Activated CD4-positive, alpha-beta T cell treated with anti-CD3 and anti-CD28 coated beads for 4 hours (primary cell): Measurements from ENCODE around the gene PSME4.
"Not testable (repeated sequence)": the region's sequence is repeated elsewhere in the genome, so short reads cannot be mapped to it uniquely, and the experiment has no call there.

Experiments used
- DNase-seq, 2 donors: peaks; one replicate each; pipeline ENCODE4 v3.0.0-alpha.2; 2020

Gene PSME4

DNA sequence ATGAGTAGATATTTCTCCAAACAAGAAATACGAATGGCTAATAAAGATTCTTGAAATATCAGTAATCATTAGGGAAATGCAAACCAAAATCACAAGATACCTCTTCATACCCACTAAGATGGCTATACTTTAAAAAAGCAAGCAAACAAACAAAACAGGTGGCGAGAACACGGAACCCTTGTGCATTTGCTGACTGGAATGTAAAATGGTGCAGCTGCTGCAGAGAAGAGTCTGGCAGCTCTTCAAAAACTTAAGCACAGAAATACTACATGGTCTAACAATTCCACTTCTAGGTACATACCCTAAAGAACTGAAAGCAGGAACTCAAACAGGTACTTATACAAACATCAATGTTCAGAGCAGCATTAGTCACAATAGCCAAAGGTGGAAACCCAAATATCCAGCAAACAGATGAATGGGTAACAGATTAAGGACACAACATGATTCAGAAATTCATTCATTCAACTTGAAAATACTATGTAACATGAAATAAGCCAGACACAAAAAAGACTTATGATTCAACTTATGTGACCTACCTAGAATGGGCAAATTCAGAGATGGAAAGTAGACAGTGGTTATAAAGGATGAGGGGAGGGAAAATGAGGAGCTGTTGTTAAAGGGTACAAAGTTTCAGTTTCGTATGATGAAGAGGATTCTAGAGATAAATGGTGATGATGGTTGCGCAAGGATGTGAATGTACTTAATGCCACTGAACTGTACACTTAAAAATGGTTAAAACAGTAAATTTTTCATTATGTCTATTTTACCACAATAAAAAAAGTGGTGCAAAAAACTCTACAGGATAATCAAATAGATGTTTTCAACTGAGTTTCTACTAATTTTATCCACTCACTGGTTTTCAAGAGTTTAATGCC, 84.2 kb downstream of the PSME4 start:
- DNase-seq, result no peak

DNA sequence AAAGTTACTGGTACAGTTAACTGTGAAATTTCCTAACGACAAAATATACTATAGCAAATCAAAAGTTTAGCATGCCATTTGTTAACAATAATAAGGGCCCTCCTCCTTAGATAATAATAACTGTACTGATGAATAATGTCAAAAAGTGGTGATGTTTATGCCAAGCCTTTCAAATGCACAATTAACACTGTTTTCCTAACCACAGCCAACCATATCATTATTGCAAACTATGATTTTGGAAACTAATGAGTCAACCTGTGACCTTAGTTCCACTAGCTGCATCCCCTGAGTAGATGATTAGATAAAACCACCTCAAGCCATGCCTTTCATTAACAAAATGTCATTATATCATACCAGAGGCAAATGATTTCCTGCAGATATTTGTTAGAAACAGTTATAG, 85.9 kb downstream of the PSME4 start:
- no peak for DNase-seq

- DNase-seq, result no peak
Observed at GRCh38 chr2:53881986-53882385, 88.8 kb downstream of the PSME4 start.

GRCh38 chr2:53881360-53881759, 89.4 kb downstream of the PSME4 start:
- DNase-seq, result no peak

- no peak for DNase-seq
Observed at GRCh38 chr2:53880756-53881155, 90.0 kb downstream of the PSME4 start.

DNA sequence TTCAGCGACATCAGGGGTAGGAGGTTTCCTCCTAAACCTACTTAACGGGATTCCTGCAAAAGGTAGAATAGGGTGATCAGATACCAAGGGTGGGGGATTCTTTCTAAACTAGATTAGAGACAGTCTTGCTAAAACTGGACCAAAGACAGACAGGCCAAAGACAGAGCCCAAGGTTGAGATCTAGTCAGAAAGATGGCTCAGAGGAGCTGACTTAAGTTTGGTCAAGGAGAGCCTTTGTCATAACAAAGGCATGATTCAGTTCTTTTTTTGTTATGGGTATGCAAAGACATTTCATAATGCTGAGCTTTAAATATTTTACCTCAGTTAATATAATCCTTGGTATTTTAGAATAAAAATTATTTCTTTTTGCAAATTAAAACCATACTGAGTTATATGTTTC, 93.2 kb downstream of the PSME4 start:
- no peak for DNase-seq

DNA sequence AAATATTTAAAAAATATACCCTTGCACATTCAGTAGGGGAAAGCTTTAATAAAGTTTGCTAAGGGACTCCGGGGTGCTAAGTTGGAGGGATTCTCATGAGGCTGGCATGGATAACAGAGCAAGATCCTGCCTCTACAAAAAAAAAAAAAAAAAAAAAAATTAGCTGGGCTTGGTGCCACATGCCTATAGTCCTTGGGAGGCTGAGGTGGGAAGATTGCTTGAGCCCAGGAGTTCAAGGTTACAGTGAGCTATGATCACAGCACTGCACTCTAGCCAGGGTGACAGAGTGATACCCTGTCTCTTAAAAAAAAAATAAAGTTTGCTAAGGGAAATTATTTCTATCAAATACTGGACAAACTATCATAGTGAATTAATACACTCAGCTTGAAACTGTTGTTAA, 93.7 kb downstream of the PSME4 start:
- DNase-seq, result no peak

DNA sequence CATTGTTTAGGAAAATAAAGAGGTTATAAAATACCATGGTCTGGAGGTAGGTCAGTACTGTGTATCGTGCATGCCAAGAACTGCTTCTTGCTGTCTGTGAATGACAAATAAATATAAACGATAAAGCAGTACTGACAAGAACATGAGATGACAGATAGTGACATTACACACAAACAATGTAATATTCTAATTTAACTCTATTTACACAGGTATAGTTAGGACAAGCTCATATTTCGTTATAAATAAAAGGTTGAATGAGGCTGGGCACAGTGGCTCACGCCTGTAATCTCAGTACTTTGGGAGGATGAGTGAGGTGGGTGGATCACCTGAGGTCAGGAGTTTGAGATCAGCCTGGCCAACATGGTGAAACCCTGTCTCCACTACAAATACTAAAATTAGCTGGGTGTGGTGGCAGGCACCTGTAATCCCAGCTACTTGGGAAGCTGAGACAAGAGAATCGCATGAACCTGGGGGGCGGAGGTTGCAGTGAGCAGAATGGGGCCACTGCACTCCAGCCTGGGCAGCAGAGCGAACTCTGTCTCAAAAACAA, 96.3 kb downstream of the PSME4 start:
- DNase-seq, result no peak

DNA sequence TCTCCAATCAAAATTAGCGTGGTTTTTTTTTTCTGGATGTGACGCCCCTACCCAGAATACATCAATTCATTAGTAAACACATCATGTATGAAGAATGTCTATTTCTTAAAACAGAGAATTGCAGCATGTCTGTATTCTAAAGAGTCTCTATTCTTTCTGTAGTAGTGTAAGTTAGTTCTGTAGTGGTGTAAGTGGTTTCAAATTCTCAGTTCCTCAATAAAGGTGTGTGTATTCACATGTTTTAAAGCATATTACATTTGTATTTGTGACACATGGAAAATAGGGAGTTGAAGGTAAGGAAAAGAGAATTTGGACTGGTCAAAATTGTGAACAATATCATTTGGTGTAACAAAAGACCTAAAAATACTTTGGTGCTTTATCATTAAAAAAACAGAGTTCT, 103.0 kb downstream of the PSME4 start:
- no peak for DNase-seq

- DNase-seq, result no peak
Observed at GRCh38 chr2:53867169-53867568, 103.6 kb downstream of the PSME4 start.

DNA sequence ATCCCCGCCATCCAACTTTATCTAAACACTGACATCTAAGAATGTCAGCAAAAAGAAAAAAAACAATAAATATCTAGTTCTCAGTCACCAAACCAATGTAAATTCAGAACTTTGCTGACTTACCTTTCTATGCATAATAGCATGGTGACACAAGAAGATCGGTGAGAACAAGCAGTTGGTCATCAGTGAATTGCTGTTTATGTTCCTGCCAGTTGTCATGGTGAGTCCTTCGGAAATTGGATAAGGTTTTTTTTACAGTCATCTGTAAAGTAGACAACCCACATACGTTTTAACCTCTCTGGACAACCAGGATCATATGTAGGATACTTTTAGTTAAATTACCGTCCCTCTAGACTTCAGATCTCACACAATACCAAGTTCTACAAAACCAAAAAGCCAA, 104.8 kb downstream of the PSME4 start:
- DNase-seq, result no peak

DNA sequence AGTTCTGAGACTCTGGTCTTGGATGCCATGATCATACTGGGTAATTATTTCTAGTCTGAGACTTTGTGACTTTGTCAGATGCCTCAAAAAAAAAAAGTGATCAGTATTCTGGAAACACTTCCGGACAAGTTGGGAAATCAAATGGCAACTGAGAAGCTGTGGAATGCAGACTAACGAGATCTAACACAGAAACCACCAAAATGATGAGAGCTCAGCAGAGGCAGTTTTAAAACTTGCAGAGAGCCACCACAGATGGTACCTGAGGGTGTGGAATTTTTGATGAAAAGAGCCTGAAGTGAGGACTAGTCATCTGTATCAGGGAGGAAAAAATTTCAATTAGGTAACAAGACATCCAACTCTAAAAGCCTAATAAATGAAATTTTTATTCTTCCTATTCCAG, 105.5 kb downstream of the PSME4 start:
- no peak for DNase-seq

- DNase-seq, result no peak
Observed at GRCh38 chr2:53863538-53864227, 107.1 kb downstream of the PSME4 start.

- no peak for DNase-seq
Observed at GRCh38 chr2:53861824-53862223, 109.0 kb downstream of the PSME4 start.

DNA sequence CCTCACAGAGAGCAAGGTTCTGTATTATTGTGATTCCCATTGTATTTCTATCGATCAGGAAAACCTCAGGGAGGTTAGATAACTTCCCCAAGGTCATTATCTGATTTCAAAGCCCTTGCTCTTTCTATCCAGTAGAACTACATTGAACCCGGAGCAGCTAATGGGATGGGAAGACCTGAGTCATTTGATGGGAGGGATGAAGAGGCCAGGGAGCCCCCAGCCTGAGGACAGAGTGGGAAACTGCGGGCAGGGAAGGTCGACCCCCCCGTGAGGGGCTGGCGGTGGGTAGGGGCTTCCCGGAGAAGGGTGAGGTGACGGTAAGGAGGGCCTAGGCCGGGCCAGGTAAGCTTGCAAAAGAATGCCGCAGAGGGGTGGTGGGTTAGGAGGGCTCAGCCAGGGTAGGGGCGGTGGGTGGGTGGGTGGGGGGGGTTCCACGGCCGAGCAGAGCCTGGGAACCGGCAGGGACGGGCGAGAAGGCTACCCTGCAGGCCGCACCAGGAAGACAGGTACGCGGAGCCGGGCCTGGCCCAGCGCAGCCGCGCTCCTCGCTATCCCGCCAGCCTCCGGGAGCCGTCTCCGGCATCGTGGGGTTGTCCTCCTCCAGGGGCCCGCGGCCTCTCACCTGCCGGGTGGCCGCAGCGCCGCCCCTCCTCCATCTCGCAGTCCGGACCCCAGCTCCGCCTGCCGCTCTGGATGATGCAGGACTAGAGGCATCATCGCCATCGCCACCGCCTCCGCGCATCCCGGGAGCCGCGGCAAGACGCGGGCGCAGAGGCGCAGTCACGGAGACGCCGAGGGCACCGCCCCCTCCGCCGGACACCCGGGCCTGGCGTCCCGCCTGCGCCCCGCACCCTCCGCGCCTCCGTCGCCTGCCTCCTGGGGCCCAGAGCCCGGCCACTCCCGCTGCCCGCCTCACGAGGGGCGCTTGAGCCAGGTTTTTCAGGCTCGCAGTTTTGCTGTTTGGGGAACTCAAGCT, 111.3 kb downstream of the PSME4 start, which contains the start of gene GPR75:
Gene GPR75, minus strand, starts transcription at position 762 of the 976 bp plus-strand sequence. CDS start 5,211 bp downstream, outside the sequence.
- no peak for DNase-seq

DNA sequence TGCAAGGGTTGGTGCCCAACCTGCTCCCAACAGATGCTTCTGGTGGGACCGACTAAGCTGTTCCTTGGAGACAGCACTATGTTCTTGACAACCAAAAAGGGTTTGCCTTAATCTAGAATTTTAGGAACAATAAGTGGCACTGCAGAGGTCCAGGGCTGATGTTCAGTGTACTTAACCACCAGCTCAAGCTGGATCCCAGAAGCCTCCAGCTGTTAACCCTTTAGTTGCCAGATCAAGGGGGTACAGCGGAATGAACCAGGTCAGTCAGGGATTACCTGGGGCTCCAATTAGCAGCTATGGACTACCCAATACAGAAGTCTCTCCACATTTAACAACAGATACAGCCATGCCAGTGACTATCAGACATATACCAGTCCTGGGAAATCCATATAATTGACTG, 114.5 kb downstream of the PSME4 start:
- DNase-seq, result no peak

DNA sequence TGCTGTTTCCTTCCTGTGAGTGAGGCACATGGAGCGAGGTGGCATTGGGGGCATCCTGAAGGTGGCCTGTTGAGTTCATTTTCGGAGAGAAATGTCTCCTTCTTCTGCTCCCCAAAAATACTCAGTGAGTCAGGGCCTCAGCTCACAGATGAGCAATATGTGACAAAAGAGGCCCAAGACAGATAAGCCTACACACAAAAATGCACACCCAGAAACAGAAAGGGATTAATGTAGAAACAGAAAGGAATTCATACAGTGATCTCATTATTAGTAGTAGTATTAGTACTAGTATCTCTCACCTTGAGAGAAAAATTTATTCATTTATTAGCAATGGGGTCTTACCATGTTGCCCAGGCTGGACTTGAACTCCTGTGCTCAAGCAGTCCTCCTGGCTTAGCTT, 116.1 kb downstream of the PSME4 start:
- DNase-seq, result no peak

DNA sequence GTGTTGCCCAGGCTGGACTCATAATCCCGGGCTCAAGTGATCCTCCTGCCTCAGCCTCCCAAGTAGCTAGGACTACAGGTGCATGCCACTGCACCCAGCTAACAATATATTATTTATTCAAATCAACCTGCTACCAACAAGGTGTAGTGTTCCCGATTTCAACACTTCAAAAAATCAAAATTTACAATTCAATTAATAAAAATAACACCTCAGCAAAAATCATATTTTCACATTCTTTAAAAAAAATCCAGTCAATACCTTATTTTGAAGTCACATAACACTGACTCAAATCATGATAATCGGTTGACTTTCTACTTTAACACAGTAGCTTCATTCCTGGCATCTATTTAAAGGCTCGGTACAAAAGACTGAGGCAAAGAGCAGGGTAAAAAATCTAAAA, 118.3 kb downstream of the PSME4 start:
- DNase-seq, result no peak

- not testable (repeated sequence) for DNase-seq
Observed at GRCh38 chr2:53851052-53851757, 119.6 kb downstream of the PSME4 start.

DNA sequence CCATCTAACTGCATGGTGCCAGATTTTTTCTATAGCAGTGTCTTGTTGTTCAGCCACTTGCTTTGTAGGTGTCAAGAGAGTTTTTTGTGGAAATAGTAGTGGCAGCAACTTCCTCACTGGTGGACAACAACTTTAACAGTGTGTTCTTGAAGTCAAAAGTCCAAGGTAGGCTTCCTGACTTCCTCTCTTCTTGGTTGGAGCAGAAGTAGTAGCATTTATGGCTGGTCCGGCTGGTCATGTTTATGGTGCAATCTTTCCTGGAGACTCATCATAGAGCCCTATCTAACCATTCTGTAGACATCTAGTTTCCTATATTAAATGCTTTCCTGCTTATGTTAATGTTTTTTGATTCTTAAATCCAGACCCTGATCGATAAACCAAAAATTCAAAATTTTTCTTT, 122.7 kb downstream of the PSME4 start:
- DNase-seq, result no peak

DNA sequence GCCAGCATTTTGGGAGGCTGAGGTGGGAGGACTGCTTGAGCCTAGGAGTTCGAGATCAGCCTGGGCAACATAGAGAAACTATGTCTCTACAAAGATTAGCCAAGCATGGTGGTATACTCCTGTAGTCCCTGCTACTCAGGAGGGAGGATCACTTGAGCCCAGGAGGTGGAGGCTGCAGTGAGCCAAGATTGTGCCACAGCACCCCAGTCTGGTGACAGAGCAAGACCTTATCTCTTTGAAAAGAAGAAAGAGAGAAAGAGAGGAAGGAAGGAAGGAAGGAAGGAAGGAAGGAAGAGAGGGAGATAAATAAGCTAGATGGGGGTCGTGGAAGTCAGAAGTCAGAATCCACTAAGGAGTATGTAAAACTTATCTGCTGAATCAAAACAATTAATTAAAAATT, 127.2 kb downstream of the PSME4 start:
- no peak for DNase-seq

DNA sequence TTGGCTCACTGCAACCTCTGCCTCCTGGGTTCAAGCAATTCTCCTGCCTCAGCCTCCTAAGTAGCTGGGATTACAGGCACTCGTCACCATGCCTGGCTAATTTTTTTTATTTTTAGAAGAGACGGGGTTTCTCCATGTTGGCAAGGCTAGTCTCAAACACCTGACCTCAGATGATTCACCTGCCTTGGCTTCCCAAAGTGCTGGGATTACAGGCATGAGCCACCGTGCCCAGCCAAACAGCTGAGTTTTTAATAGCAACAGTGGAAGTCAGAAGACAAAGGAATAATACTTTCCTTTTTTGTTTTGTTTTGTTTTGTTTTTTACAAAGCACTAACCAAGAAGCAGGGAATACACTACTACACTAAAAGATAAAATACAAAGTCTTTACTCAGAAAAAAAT, 127.9 kb downstream of the PSME4 start:
- no peak for DNase-seq
